H1 (cell line): ENCODE measurements around the gene PRKCZ. TPM values are rescaled to one million over a fixed set of nuclear protein-coding genes. Genes with fewer than 3 reads are reported as not detected.

Source experiments
- BACH1 ChIP-seq: IDR thresholded peaks from 2 replicates; pipeline ENCODE4 v1.6.1; 2012; ENCODE audit warnings: low read length, improper control_type of control experiment
- CTBP2 ChIP-seq: IDR thresholded peaks from 2 replicates; pipeline ENCODE4 v1.7.0; 2011; ENCODE audit warnings: borderline replicate concordance, mild to moderate bottlenecking, moderate library complexity, mixed read lengths, low read length; ENCODE audit not compliant: insufficient read depth, insufficient read length
- FOSL1 ChIP-seq: IDR thresholded peaks from 2 replicates; pipeline ENCODE4 v1.6.1; 2011; ENCODE audit warnings: mild to moderate bottlenecking, low read depth, low read length, moderate library complexity; ENCODE audit not compliant: insufficient read depth
- NRF1 ChIP-seq: IDR thresholded peaks from 2 replicates; pipeline ENCODE4 v1.6.1; 2011; ENCODE audit warnings: mild to moderate bottlenecking, low read depth, low read length, improper control_type of control experiment
- polyA plus RNA-seq, 7 experiments: library from polyadenylated mRNA; depleted of rRNA in 3 of 7; stranded (reverse) in 5 of 7; unstranded in 2 of 7; fragments of >200 nt in 5 of 7; fragments of 200-250 nt in 2 of 7; gene quantifications; 1 replicate in 5 of 7; 2 replicates in 1 of 7; 4 replicates in 1 of 7; pipeline versions ENCODE4 v1.2.1 to v1.2.3, GENCODE V29; 2011 to 2013; ENCODE audit warnings: missing spikeins in 2 of 7, mixed read lengths in 2 of 7
- total RNA-seq: library from RNA; stranded (reverse); fragmentation: NEBNext Ultra II Directional; extraction: Animal tissue kit (Norgen Biotek cat#: 25700); gene quantifications from 2 replicates; pipeline ENCODE4 v1.2.1, GENCODE V29; 2021

The PRKCZ gene
- total and polyA plus RNA-seq, 2 of the 8 experiments (the other 6 are each of a cell fraction or from before 2014, with no cell fraction given): 37.4 to 45.1 TPM

- TF ChIP-seq NRF1 (no peak), CTBP2 (no peak), FOSL1 (no peak), BACH1 (no peak)
Measured at GRCh38 chr1:2098839-2099785, 48.9 kb downstream of the PRKCZ start (continued).
